Sciatic nerve (tissue), 2 donors: ENCODE results near the gene SPOCK1. TPM values are rescaled to one million over a fixed set of nuclear protein-coding genes. Genes with fewer than 3 reads are reported as not detected.
"Not testable (repeated sequence)": the region's sequence is repeated elsewhere in the genome, so short reads cannot be mapped to it uniquely, and the experiment has no call there.

Experiments used
- ATAC-seq: fragments of 200-7000 bp; cut with Tn5 transposase; one replicate; pipeline ENCODE4 v1.9.1; 2020; ENCODE audit warnings: mild to moderate bottlenecking, moderate library complexity
- DNase-seq: peaks from one replicate; pipeline ENCODE4 v3.0.0-alpha.2; 2020; ENCODE audit warnings: low spot score
- intact Hi-C: fragments of 100-400 bp; cut with DNase I; formaldehyde crosslinking; loops from one replicate; pipeline ENCODE4 v1.14.2; 2022
- total RNA-seq: library from RNA; stranded (reverse); fragmentation: NEBNext Ultra II Directional; extraction: Animal tissue kit (Norgen Biotek cat#: 25700); gene quantifications from one replicate; pipeline ENCODE4 v1.2.1, GENCODE V29; 2021
- donor health status: DM: no; HTN: no; CAD: no.
- donor health status: DM: no; HTN: no; CAD: no.

Gene SPOCK1
- total RNA-seq, 1 donor from 2014 or later: 52.4 TPM

- ATAC-seq (no peak), DNase-seq (no peak)
- intact Hi-C loops: no loop called here
Observed at GRCh38 chr5:137262818-137263217, 236.3 kb downstream of the SPOCK1 start.

- DNase-seq: no peak
- intact Hi-C loops: no loop called here
- peak; percentile 64 for ATAC-seq
Observed at GRCh38 chr5:137260820-137261695, 238.1 kb downstream of the SPOCK1 start.

GRCh38 chr5:137259115-137259514, 240.0 kb downstream of the SPOCK1 start:
- ATAC-seq, intact Hi-C loops, DNase-seq: not testable (repeated sequence)

- intact Hi-C loops: no loop called here
- peak; percentile 92 for ATAC-seq
- DNase-seq: no peak
Observed at GRCh38 chr5:137254119-137255090, 244.7 kb downstream of the SPOCK1 start.

- DNase-seq (no peak), ATAC-seq (no peak)
- intact Hi-C loops: no loop called here
Observed at GRCh38 chr5:137252512-137252911, 246.6 kb downstream of the SPOCK1 start.

- DNase-seq: no peak
- intact Hi-C loops: no loop called here
- ATAC-seq: no peak
Observed at GRCh38 chr5:137250421-137250820, 248.7 kb downstream of the SPOCK1 start.

- no peak for DNase-seq
- no peak for ATAC-seq
- intact Hi-C loops: no loop called here
Observed at GRCh38 chr5:137248527-137248926, 250.6 kb downstream of the SPOCK1 start.

- no peak for DNase-seq
- intact Hi-C loops: no loop called here
- no peak for ATAC-seq
Observed at GRCh38 chr5:137245438-137245837, 253.7 kb downstream of the SPOCK1 start.

- ATAC-seq (no peak), DNase-seq (no peak)
- intact Hi-C loops: no loop called here
Observed at GRCh38 chr5:137240285-137240684, 258.8 kb downstream of the SPOCK1 start.

GRCh38 chr5:137236849-137237507, 262.1 kb downstream of the SPOCK1 start:
- no peak for ATAC-seq
- DNase-seq: no peak
- intact Hi-C loops: no loop called here

GRCh38 chr5:137236252-137236651, 262.9 kb downstream of the SPOCK1 start:
- intact Hi-C loops: no loop called here
- DNase-seq (no peak), ATAC-seq (no peak)

- DNase-seq: no peak
- no peak for ATAC-seq
- intact Hi-C loops: no loop called here
Observed at GRCh38 chr5:137234973-137235943, 263.9 kb downstream of the SPOCK1 start.

- ATAC-seq (no peak), DNase-seq (no peak)
- intact Hi-C loops: no loop called here
Observed at GRCh38 chr5:137233726-137234125, 265.4 kb downstream of the SPOCK1 start.

- ATAC-seq, intact Hi-C loops, DNase-seq: not testable (repeated sequence)
Observed at GRCh38 chr5:137233304-137233703, 265.8 kb downstream of the SPOCK1 start.

GRCh38 chr5:137231540-137231939, 267.6 kb downstream of the SPOCK1 start:
- no peak for ATAC-seq
- no peak for DNase-seq
- intact Hi-C loops: no loop called here

GRCh38 chr5:137228816-137229215, 270.3 kb downstream of the SPOCK1 start:
- intact Hi-C loops: no loop called here
- DNase-seq (no peak), ATAC-seq (no peak)

- DNase-seq (no peak), ATAC-seq (no peak)
- intact Hi-C loops: no loop called here
Observed at GRCh38 chr5:137226081-137226480, 273.0 kb downstream of the SPOCK1 start.
